Neural progenitor cell (in vitro differentiated cells): Measurements from ENCODE around the gene UBE2V1. TPM values are rescaled to one million over a fixed set of nuclear protein-coding genes. Genes with fewer than 3 reads are reported as not detected.
A peak's percentile ranks its signal among the peaks of the same experiment; 100 is the strongest.

Source experiments
- DNase-seq: peaks from one replicate; pipeline ENCODE4 v3.0.0-alpha.2; 2016; ENCODE audit warnings: low spot score
- H2AFZ ChIP-seq: fragments of 200-600 bp; sonication (generic); replicated peaks from 2 replicates; pipeline ENCODE4 v1.6.1; 2016; ENCODE audit warnings: antibody characterized with exemption
- H3F3A ChIP-seq: fragments of 200-600 bp; sonication (generic); 2 replicates; pipeline ENCODE4 v1.6.1; 2016; ENCODE audit warnings: antibody characterized with exemption, low read depth
- H3K27ac ChIP-seq: fragments of 200-600 bp; sonication (generic); 2 replicates; pipeline ENCODE4 v1.5.1; 2016; ENCODE audit warnings: mild to moderate bottlenecking
- H3K27me3 ChIP-seq: fragments of 200-600 bp; sonication (generic); 2 replicates; pipeline ENCODE4 v1.6.1; 2016; ENCODE audit warnings: mild to moderate bottlenecking, moderate library complexity
- H3K36me3 ChIP-seq: fragments of 200-600 bp; sonication (generic); 2 replicates; pipeline ENCODE4 v1.5.1; 2016
- H3K4me1 ChIP-seq: fragments of 200-600 bp; sonication (generic); 2 replicates; pipeline ENCODE4 v1.6.1; 2016; ENCODE audit warnings: mixed run types
- H3K4me2 ChIP-seq: fragments of 200-600 bp; sonication (generic); 2 replicates; pipeline ENCODE4 v1.6.1; 2016
- H3K4me3 ChIP-seq: fragments of 200-600 bp; sonication (generic); 2 replicates; pipeline ENCODE4 v1.5.1; 2016
- H3K79me2 ChIP-seq: fragments of 200-600 bp; sonication (generic); 2 replicates; pipeline ENCODE4 v1.6.1; 2016; ENCODE audit warnings: low read depth
- H3K9ac ChIP-seq: fragments of 200-600 bp; sonication (generic); 2 replicates; pipeline ENCODE4 v1.6.1; 2016
- H3K9me3 ChIP-seq: fragments of 200-600 bp; sonication (generic); 2 replicates; pipeline ENCODE4 v1.5.1; 2016; ENCODE audit warnings: low read depth
- H4K20me1 ChIP-seq: fragments of 200-600 bp; sonication (generic); 2 replicates; pipeline ENCODE4 v1.6.1; 2016; ENCODE audit warnings: low read depth
- H3K27ac Mint-ChIP-seq: 3 replicates; pipeline ENCODE4 v1.8.0; 2021; ENCODE audit warnings: mixed read lengths
- H3K27me3 Mint-ChIP-seq: 2 replicates; pipeline ENCODE4 v1.8.0; 2022; ENCODE audit warnings: low read depth, mild to moderate bottlenecking, inconsistent platforms, moderate library complexity, mixed read lengths; ENCODE audit not compliant: insufficient read depth
- H3K36me3 Mint-ChIP-seq: 3 replicates; pipeline ENCODE4 v1.8.0; 2021; ENCODE audit warnings: mixed read lengths
- H3K4me1 Mint-ChIP-seq: 3 replicates; pipeline ENCODE4 v1.8.0; 2021; ENCODE audit warnings: mixed read lengths
- H3K4me3 Mint-ChIP-seq: 3 replicates; pipeline ENCODE4 v1.8.0; 2021; ENCODE audit warnings: mild to moderate bottlenecking, moderate library complexity, mixed read lengths
- H3K9me3 Mint-ChIP-seq: 3 replicates; pipeline ENCODE4 v1.8.0; 2020; ENCODE audit warnings: mixed read lengths
- EZH2 ChIP-seq: fragments of 200-600 bp; sonication (generic); IDR thresholded peaks from 2 replicates; pipeline ENCODE4 v1.6.1; 2017; ENCODE audit warnings: antibody characterized with exemption, mild to moderate bottlenecking, moderate library complexity
- EZH2phosphoT487 ChIP-seq: fragments of 200-600 bp; sonication (generic); IDR thresholded peaks from 2 replicates; pipeline ENCODE4 v1.6.1; 2017; ENCODE audit warnings: antibody characterized with exemption
- total RNA-seq: library from RNA; depleted of rRNA; stranded (reverse); fragments of >200 nt; gene quantifications from 2 replicates; pipeline ENCODE4 v1.2.3, GENCODE V29; 2015; ENCODE audit warnings: low replicate concordance
- TF ChIP-seq, protein P1 (sequence below): fragments of 200-600 bp; sonication (generic); IDR thresholded peaks from 2 replicates; pipeline ENCODE4 v1.5.1; 2017; ENCODE audit warnings: antibody characterized with exemption, mild to moderate bottlenecking

The UBE2V1 gene
- total RNA-seq, 1 donor from 2014 or later: 143 TPM

GRCh38 chr20:50089140-50089786, 23.7 kb downstream of the UBE2V1 start:
- Histone ChIP-seq H3K27me3 (no peaks in the 10 kb centered on the region), H2AFZ (no peak overlapping the region), H4K20me1 (peaks cover 63% of the 10 kb centered on the region), H3K4me2 (no peak overlapping the region), H3K27ac (no peak overlapping the region), H3K9ac (no peak overlapping the region), H3K36me3 (peaks cover 6% of the 10 kb centered on the region), H3K4me3 (no peak overlapping the region), H3K9me3 (no peaks in the 10 kb centered on the region), H3K79me2 (peaks cover 70% of the 10 kb centered on the region), H3F3A (peaks cover 24% of the 10 kb centered on the region), H3K4me1 (peaks cover 10% of the 10 kb centered on the region)
- TF ChIP-seq EZH2phosphoT487 (no peak), EZH2 (no peak)
- TF ChIP-seq, protein P1, sequence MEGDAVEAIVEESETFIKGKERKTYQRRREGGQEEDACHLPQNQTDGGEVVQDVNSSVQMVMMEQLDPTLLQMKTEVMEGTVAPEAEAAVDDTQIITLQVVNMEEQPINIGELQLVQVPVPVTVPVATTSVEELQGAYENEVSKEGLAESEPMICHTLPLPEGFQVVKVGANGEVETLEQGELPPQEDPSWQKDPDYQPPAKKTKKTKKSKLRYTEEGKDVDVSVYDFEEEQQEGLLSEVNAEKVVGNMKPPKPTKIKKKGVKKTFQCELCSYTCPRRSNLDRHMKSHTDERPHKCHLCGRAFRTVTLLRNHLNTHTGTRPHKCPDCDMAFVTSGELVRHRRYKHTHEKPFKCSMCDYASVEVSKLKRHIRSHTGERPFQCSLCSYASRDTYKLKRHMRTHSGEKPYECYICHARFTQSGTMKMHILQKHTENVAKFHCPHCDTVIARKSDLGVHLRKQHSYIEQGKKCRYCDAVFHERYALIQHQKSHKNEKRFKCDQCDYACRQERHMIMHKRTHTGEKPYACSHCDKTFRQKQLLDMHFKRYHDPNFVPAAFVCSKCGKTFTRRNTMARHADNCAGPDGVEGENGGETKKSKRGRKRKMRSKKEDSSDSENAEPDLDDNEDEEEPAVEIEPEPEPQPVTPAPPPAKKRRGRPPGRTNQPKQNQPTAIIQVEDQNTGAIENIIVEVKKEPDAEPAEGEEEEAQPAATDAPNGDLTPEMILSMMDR: no peak
- H3K4me3 Mint-ChIP-seq: no peak overlapping the region
- no peaks in the 10 kb centered on the region for H3K9me3 Mint-ChIP-seq
- no peak for DNase-seq
- peaks cover 17% of the 10 kb centered on the region for H3K4me1 Mint-ChIP-seq
- peaks cover 4% of the 10 kb centered on the region for H3K27me3 Mint-ChIP-seq
- no peak overlapping the region for H3K27ac Mint-ChIP-seq
- peaks cover 8% of the 10 kb centered on the region for H3K36me3 Mint-ChIP-seq

DNA sequence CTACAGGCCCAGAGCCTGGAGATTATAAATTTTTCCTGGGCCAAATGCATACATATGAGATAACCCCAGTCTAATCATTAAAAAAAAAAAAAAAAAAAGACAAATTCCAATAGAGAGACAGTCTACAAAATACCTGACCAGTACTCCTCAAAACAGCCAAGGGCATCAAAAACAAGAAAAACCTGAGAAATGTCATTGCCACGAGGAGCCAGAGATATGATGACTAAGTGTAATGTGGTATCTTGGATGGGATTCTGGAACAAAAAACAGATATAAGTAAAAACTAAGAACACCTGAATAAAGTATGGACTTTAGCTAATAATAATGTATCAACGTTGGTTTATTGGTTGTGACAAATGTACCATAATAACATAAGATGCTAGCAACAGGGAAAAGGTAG, 24.9 kb downstream of the UBE2V1 start:
- DNase-seq: no peak
- Histone ChIP-seq H3K79me2 (peaks cover 64% of the 10 kb centered on the region), H3K4me2 (no peak overlapping the region), H2AFZ (no peak overlapping the region), H3K9ac (no peak overlapping the region), H3K27me3 (no peaks in the 10 kb centered on the region), H4K20me1 (peaks cover 55% of the 10 kb centered on the region), H3K4me1 (peaks cover 10% of the 10 kb centered on the region), H3K36me3 (peaks cover 2% of the 10 kb centered on the region), H3K27ac (no peak overlapping the region), H3F3A (peaks cover 22% of the 10 kb centered on the region), H3K9me3 (no peaks in the 10 kb centered on the region), H3K4me3 (no peak overlapping the region)
- Mint-ChIP-seq H3K27me3 (peaks cover 4% of the 10 kb centered on the region), H3K9me3 (no peaks in the 10 kb centered on the region), H3K4me1 (peaks cover 17% of the 10 kb centered on the region), H3K4me3 (no peak overlapping the region), H3K36me3 (peaks cover 2% of the 10 kb centered on the region), H3K27ac (no peak overlapping the region)
- TF ChIP-seq EZH2 (no peak), EZH2phosphoT487 (no peak)
- TF ChIP-seq, protein P1: no peak

DNA sequence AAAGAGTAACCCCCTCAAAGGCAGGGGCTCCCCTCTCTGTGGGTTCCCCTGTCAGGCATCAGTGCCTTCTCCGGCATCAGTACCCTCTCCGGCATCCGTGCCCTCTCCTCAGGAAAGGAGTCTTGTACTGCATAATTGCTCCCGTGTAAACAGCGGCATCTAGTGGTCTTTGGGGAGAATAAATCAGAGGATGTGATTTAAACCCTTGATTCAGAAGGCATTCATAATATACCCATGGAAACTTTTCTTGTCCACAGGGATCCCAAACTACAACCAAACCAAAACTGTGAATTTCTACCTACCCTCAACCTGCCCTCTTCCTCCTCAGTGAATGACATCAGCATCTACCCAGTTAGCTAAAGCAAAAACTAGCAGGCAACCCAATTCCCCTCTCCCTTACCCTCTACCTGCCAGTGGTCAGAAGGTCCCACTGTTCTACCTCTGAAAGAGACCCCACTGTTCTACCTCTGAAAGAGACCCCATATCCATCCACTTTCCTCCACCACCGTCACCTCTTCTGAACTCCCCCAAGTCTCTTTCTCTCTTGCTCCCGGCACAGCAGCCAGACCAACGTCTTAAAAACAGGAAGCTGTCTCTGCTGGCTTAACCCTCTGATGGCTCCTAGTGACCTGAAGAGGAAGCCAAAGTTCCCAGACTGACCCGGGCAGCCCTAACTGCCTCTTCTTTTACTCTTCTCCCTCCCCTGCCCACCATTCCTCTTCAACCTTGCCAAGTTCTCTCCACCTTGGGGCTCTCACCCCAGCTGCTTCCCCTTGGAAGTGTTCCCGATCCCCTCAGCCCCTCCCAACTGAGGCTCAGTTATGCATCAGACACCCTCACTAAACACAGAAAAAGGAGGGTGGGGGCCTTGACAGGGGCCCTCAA, 27.2 kb downstream of the UBE2V1 start:
- no peak overlapping the region for H2AFZ ChIP-seq
- H3K9me3 ChIP-seq: no peaks in the 10 kb centered on the region
- no peak for TF ChIP-seq EZH2phosphoT487
- TF ChIP-seq, protein P1: peak; percentile 91
- H3K27me3 ChIP-seq: no peaks in the 10 kb centered on the region
- H3F3A ChIP-seq: peaks cover 27% of the 10 kb centered on the region
- peak overlapping the region; percentile 42 for H3K27ac Mint-ChIP-seq
- H3K9ac ChIP-seq: no peak overlapping the region
- H3K9me3 Mint-ChIP-seq: no peaks in the 10 kb centered on the region
- H3K79me2 ChIP-seq: peaks cover 41% of the 10 kb centered on the region
- H3K4me2 ChIP-seq: peak overlapping the region; percentile 2
- no peaks in the 10 kb centered on the region for H3K36me3 ChIP-seq
- H3K27ac ChIP-seq: peak overlapping the region; percentile 54
- H3K27me3 Mint-ChIP-seq: peaks cover 4% of the 10 kb centered on the region
- H3K4me3 ChIP-seq: no peak overlapping the region
- DNase-seq: peak; percentile 85
- H3K4me3 Mint-ChIP-seq: peak overlapping the region; percentile 29
- peaks cover 12% of the 10 kb centered on the region for H3K36me3 Mint-ChIP-seq
- peaks cover 10% of the 10 kb centered on the region for H3K4me1 ChIP-seq
- peaks cover 17% of the 10 kb centered on the region for H3K4me1 Mint-ChIP-seq
- peaks cover 44% of the 10 kb centered on the region for H4K20me1 ChIP-seq
